Measurements from ENCODE around the gene PTP4A1. TPM values are rescaled to one million over a fixed set of nuclear protein-coding genes. Genes with fewer than 3 reads are reported as not detected.

Gene PTP4A1
- total and polyA plus RNA-seq, 2 of the 13 experiments (the other 11 are each of a cell fraction or from before 2014, with no cell fraction given): 141 to 376 TPM

- no peak for TF ChIP-seq BRF2 (CRISPR knock-in tag; IDR thresholded peaks at IDR 0.05)
- peak; percentile 43; the same call in 1 of the 2 replicates for TF ChIP-seq RFXANK (CRISPR knock-in tag; IDR thresholded peaks at IDR 0.05)
- TF ChIP-seq, protein P1, sequence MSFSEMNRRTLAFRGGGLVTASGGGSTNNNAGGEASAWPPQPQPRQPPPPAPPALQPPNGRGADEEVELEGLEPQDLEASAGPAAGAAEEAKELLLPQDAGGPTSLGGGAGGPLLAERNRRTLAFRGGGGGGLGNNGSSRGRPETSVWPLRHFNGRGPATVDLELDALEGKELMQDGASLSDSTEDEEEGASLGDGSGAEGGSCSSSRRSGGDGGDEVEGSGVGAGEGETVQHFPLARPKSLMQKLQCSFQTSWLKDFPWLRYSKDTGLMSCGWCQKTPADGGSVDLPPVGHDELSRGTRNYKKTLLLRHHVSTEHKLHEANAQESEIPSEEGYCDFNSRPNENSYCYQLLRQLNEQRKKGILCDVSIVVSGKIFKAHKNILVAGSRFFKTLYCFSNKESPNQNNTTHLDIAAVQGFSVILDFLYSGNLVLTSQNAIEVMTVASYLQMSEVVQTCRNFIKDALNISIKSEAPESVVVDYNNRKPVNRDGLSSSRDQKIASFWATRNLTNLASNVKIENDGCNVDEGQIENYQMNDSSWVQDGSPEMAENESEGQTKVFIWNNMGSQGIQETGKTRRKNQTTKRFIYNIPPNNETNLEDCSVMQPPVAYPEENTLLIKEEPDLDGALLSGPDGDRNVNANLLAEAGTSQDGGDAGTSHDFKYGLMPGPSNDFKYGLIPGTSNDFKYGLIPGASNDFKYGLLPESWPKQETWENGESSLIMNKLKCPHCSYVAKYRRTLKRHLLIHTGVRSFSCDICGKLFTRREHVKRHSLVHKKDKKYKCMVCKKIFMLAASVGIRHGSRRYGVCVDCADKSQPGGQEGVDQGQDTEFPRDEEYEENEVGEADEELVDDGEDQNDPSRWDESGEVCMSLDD (CRISPR knock-in tag; IDR thresholded peaks at IDR 0.05; ENCODE audit: borderline replicate concordance): peak; percentile 99
- no peak for TF ChIP-seq NFRKB (IDR thresholded peaks at IDR 0.05)
- no peak; the same call in 1 of the 2 replicates for TF ChIP-seq ZNF3 (CRISPR knock-in tag; IDR thresholded peaks at IDR 0.05)
- 0 out of 2 replicates have a peak, but pooled peaks have one; percentile 23 for TF ChIP-seq GATAD1 (CRISPR knock-in tag; IDR thresholded peaks at IDR 0.05)
- peak; percentile 59; the same call in 1 of the 2 replicates for TF ChIP-seq NCOA2 (CRISPR knock-in tag; IDR thresholded peaks at IDR 0.05)
- TF ChIP-seq RFXAP (CRISPR knock-in tag; IDR thresholded peaks at IDR 0.05; ENCODE audit: borderline replicate concordance): peak; percentile 55; the same call in 1 of the 2 replicates
- no peak for TF ChIP-seq CCAR2 (optimal IDR thresholded peaks at IDR 0.05; ENCODE audit: low read depth, low read length)
- peak; percentile 96 for TF ChIP-seq RORA (CRISPR knock-in tag; IDR thresholded peaks at IDR 0.05)
- TF ChIP-seq ZNF773 (CRISPR knock-in tag; IDR thresholded peaks at IDR 0.05; ENCODE audit: borderline replicate concordance): no peak
- TF ChIP-seq ZNF83 (CRISPR knock-in tag; IDR thresholded peaks at IDR 0.05; ENCODE audit: borderline replicate concordance): peak; percentile 94
- no peak for TF ChIP-seq MZF1 (CRISPR knock-in tag; IDR thresholded peaks at IDR 0.05; ENCODE audit: borderline replicate concordance)
- no peak for TF ChIP-seq ATF7 (IDR thresholded peaks at IDR 0.05)
- TF ChIP-seq ATF7 (CRISPR knock-in tag; IDR thresholded peaks at IDR 0.05): no peak
- TF ChIP-seq ZNF615 (CRISPR knock-in tag; IDR thresholded peaks at IDR 0.05; ENCODE audit: borderline replicate concordance): peak; percentile 75; the same call in 1 of the 2 replicates
- TF ChIP-seq NFATC3 (CRISPR knock-in tag; IDR thresholded peaks at IDR 0.05): no peak
- TF ChIP-seq ZSCAN25 (CRISPR knock-in tag; IDR thresholded peaks at IDR 0.05): peak; percentile 98
- no peak for TF ChIP-seq NR2F2 (IDR thresholded peaks at IDR 0.05; ENCODE audit: borderline replicate concordance, low read depth)
- peak; percentile 84 for TF ChIP-seq SMAD3 (CRISPR knock-in tag; IDR thresholded peaks at IDR 0.05)
- peak; percentile 77; the same call in 1 of the 2 replicates for TF ChIP-seq ZBTB34 (CRISPR knock-in tag; IDR thresholded peaks at IDR 0.05)
- peak; percentile 82 for TF ChIP-seq NFKB2 (CRISPR knock-in tag; IDR thresholded peaks at IDR 0.05; ENCODE audit: borderline replicate concordance)
- TF ChIP-seq ZBTB3 (CRISPR knock-in tag; IDR thresholded peaks at IDR 0.05; ENCODE audit: borderline replicate concordance, low read depth): no peak
- TF ChIP-seq POGZ (CRISPR knock-in tag; IDR thresholded peaks at IDR 0.05): peak; percentile 58; the same call in 1 of the 2 replicates
- TF ChIP-seq ZNF776 (CRISPR knock-in tag; IDR thresholded peaks at IDR 0.05): peak; percentile 66; the same call in 1 of the 2 replicates
- TF ChIP-seq CREM (IDR thresholded peaks at IDR 0.05): no peak
- no peak for TF ChIP-seq CREM (CRISPR knock-in tag; IDR thresholded peaks at IDR 0.05)
- TF ChIP-seq PHB2 (IDR thresholded peaks at IDR 0.05; ENCODE audit: partially characterized antibody): no peak
Observed at GRCh38 chr6:63573076-63573898, 1.0 kb downstream of the PTP4A1 start (continued).
